K562 (cell line): ENCODE measurements around the gene KLRF2. TPM values are rescaled to one million over a fixed set of nuclear protein-coding genes. Genes with fewer than 3 reads are reported as not detected.
A peak's percentile ranks its signal among the peaks of the same experiment; 100 is the strongest.

Experiments
- ATAC-seq: fragments of 200-7000 bp; cut with Tn5 transposase; 3 replicates; pipeline ENCODE4 v1.9.1; 2020; ENCODE audit warnings: moderate library complexity
- BruUV-seq: library from RNA; stranded (reverse); fragments of 400-500 nt; replicated peaks from 2 replicates; lab custom pipeline; 2021; lab: Mats Ljungman, UMichigan
- CTCF ChIA-PET: fragments of 300-600 bp; formaldehyde crosslinking; extraction: SDS; loops from one replicate; lab custom pipeline; 2021; ENCODE audit warnings: low intra/inter-chr PET ratio; lab: Yijun Ruan, JAX
- POLR2A ChIA-PET: fragments of 300-600, 350-650 bp; sonication (Branson Sonifier 250); formaldehyde crosslinking; extraction: SDS; loops from one replicate; lab custom pipeline; 2021; ENCODE audit warnings: antibody characterized with exemption, inconsistent platforms; lab: Yijun Ruan, JAX
- DNase-seq, 4 experiments: peaks; one replicate each; pipeline versions ENCODE4 v3.0.0 to v3.0.0-alpha.2; 2011 to 2018; ENCODE audit warnings: low spot score in 3 of 4, mixed read lengths in 3 of 4; ENCODE audit errors: extremely low read depth in 1 of 4
- FAIRE-seq: peaks from 2 replicates; lab custom pipeline; 2011; peaks lifted over from hg19 to GRCh38; lab: Jason Lieb, UNC
- H2AFZ ChIP-seq: 2 replicates; pipeline ENCODE4 v1.6.0; 2011; ENCODE audit warnings: low read depth, low read length, control low read depth, inconsistent platforms
- H3K27ac ChIP-seq: fragments of 200-600 bp; 3 replicates; pipeline ENCODE4 v1.8.0; 2011; ENCODE audit warnings: low read depth, mild to moderate bottlenecking, control low read depth, inconsistent platforms, low read length, moderate library complexity, mixed read lengths; ENCODE audit errors: extremely low read depth
- H3K27me3 ChIP-seq, 2 experiments: fragments of 300-600 bp in 1 of 2; 2 replicates in 1 of 2; 3 replicates in 1 of 2; pipeline versions ENCODE4 v1.6.0 to v1.8.0; 2011; ENCODE audit warnings: inconsistent platforms in 2 of 2, low read length in 2 of 2, mild to moderate bottlenecking in 1 of 2, mixed read lengths in 1 of 2, moderate library complexity in 1 of 2; ENCODE audit not compliant: control insufficient read depth in 2 of 2, insufficient read depth in 2 of 2
- H3K36me3 ChIP-seq: fragments of 300-600 bp; 3 replicates; pipeline ENCODE4 v1.8.0; 2011; ENCODE audit warnings: mild to moderate bottlenecking, low read length, inconsistent platforms; ENCODE audit not compliant: control insufficient read depth, insufficient read depth
- H3K4me1 ChIP-seq, 2 experiments: fragments of 200-600 bp in 1 of 2; replicated peaks in 1 of 2; 2 replicates in 1 of 2; 3 replicates in 1 of 2; pipeline versions ENCODE4 v1.5.1 to v1.8.0; 2011; ENCODE audit warnings: inconsistent platforms in 2 of 2, low read length in 2 of 2, mild to moderate bottlenecking in 1 of 2, mixed read lengths in 1 of 2, moderate library complexity in 1 of 2; ENCODE audit not compliant: control insufficient read depth in 2 of 2, insufficient read depth in 2 of 2
- H3K4me2 ChIP-seq: 2 replicates; pipeline ENCODE4 v1.6.1; 2011; ENCODE audit warnings: low read length, control low read depth, inconsistent platforms, mixed read lengths; ENCODE audit not compliant: insufficient read depth
- H3K4me3 ChIP-seq: fragments of 200-600 bp; sonication (generic), shearing (Covaris generic); 2 replicates; pipeline ENCODE4 v1.5.1; 2016; ENCODE audit warnings: control low read depth, inconsistent platforms
- H3K79me2 ChIP-seq: fragments of 200-600 bp; 3 replicates; pipeline ENCODE4 v1.8.0; 2011; ENCODE audit warnings: low read length, inconsistent platforms; ENCODE audit not compliant: control insufficient read depth, insufficient read depth
- H3K9ac ChIP-seq, 2 experiments: 2 replicates each; pipeline versions ENCODE4 v1.6.0 to v1.6.1; 2011; ENCODE audit warnings: low read depth in 2 of 2, low read length in 2 of 2, control low read depth in 1 of 2, inconsistent platforms in 1 of 2, mild to moderate bottlenecking in 1 of 2, mixed read lengths in 1 of 2; ENCODE audit not compliant: insufficient read depth in 1 of 2
- H3K9me1 ChIP-seq: one replicate; pipeline ENCODE4 v1.6.0; 2011; ENCODE audit warnings: inconsistent platforms, mild to moderate bottlenecking, low read length, moderate library complexity; ENCODE audit not compliant: control insufficient read depth, insufficient read depth
- H3K9me3 ChIP-seq: replicated peaks from 2 replicates; pipeline ENCODE4 v1.5.1; 2011; ENCODE audit warnings: low read depth, low read length, inconsistent platforms; ENCODE audit not compliant: control insufficient read depth, insufficient read depth
- H4K20me1 ChIP-seq: replicated peaks from 2 replicates; pipeline ENCODE4 v1.6.1; 2011; ENCODE audit warnings: low read length, inconsistent platforms, mixed read lengths; ENCODE audit not compliant: control insufficient read depth, insufficient read depth
- CSDE1 ChIP-seq, 2 experiments: fragments of 450-650 bp; IDR thresholded peaks; 2 replicates each; pipeline ENCODE4 v1.6.1; 2016; ENCODE audit warnings: mild to moderate bottlenecking in 1 of 2
- CUX1 ChIP-seq: fragments of 200-800 bp; sonication (Bioruptor generic); IDR thresholded peaks from 2 replicates; pipeline ENCODE4 v1.6.1; 2016; ENCODE audit warnings: missing genetic modification characterization, missing compliant biosample characterization
- ERF ChIP-seq: fragments of 450-650 bp; formaldehyde crosslinking; IDR thresholded peaks from 2 replicates; pipeline ENCODE4 v1.4.0; 2020; ENCODE audit warnings: mild to moderate bottlenecking, mixed read lengths
- KLF16 ChIP-seq: IDR thresholded peaks from 2 replicates; pipeline ENCODE4 v1.6.1; 2016; ENCODE audit warnings: antibody characterized with exemption
- MTA2 ChIP-seq: fragments of 450-650 bp; IDR thresholded peaks from 2 replicates; pipeline ENCODE4 v1.6.1; 2016; ENCODE audit warnings: low read depth
- RNF219 ChIP-seq: fragments of 250-450 bp; sonication (Bioruptor Pico); IDR thresholded peaks from 2 replicates; pipeline ENCODE4 v1.5.0; 2022; ENCODE audit warnings: mild to moderate bottlenecking
- SMARCE1 ChIP-seq: fragments of 450-650 bp; IDR thresholded peaks from 2 replicates; pipeline ENCODE4 v1.7.1; 2016; ENCODE audit warnings: mild to moderate bottlenecking
- STAT5A ChIP-seq: IDR thresholded peaks from 2 replicates; pipeline ENCODE4 v1.6.1; 2012; ENCODE audit warnings: low read length, inconsistent platforms, borderline replicate concordance
- TCF3 ChIP-seq: sonication (generic); formaldehyde crosslinking; IDR thresholded peaks from 2 replicates; pipeline ENCODE4 v1.4.0; 2020; ENCODE audit warnings: mild to moderate bottlenecking, missing genetic modification reagents
- USF2 ChIP-seq: sonication (generic); formaldehyde crosslinking; IDR thresholded peaks from 2 replicates; pipeline ENCODE4 v1.5.0; 2020; ENCODE audit warnings: missing genetic modification reagents
- ZEB2 ChIP-seq: fragments of 450-650 bp; IDR thresholded peaks from 2 replicates; pipeline ENCODE4 v1.6.1; 2016
- ZFPM2 ChIP-seq: fragments of 250-450 bp; sonication (Bioruptor Pico); IDR thresholded peaks from 2 replicates; pipeline ENCODE4 v1.5.1; 2022; ENCODE audit warnings: mild to moderate bottlenecking
- ZNF253 ChIP-seq: fragments of 250-450 bp; sonication (Bioruptor Pico); conservative IDR thresholded peaks from 2 replicates; pipeline ENCODE4 v1.6.1; 2021; ENCODE audit warnings: mild to moderate bottlenecking
- ZNF274 ChIP-seq: IDR thresholded peaks from 2 replicates; pipeline ENCODE4 v1.6.1; 2011; ENCODE audit warnings: low read depth, mild to moderate bottlenecking, low read length, moderate library complexity, borderline replicate concordance
- ZNF316 ChIP-seq: fragments of 450-650 bp; IDR thresholded peaks from 2 replicates; pipeline ENCODE4 v1.6.1; 2016
- ZNF589 ChIP-seq: fragments of 200-800 bp; sonication (Bioruptor generic); IDR thresholded peaks from 2 replicates; pipeline ENCODE4 v1.6.1; 2016; ENCODE audit warnings: low read depth, missing genetic modification characterization, missing compliant biosample characterization
- WGBS: fragments of 100-300 bp; shearing (Covaris generic); methylation state at CpG from one replicate; pipeline ENCODE4 v1.1.6; 2016; ENCODE audit warnings: low coverage, mixed read lengths; ENCODE audit not compliant: insufficient coverage; ENCODE audit errors: missing lambda C conversion rate; 5-methylcytosine and 5-hydroxymethylcytosine counted together
- in situ Hi-C: fragments of 300-500 bp; cut with MboI; formaldehyde crosslinking; loops from 4 replicates; pipeline ENCODE4 v1.15.0; 2018; ENCODE audit warnings: inconsistent platforms, mixed read lengths
- intact Hi-C: fragments of 100-400 bp; cut with micrococcal nuclease; formaldehyde crosslinking; loops from 2 replicates; pipeline ENCODE4 v1.14.2; 2022
- polyA plus RNA-seq, 8 experiments: library from polyadenylated mRNA; depleted of rRNA in 4 of 8; stranded (reverse) in 5 of 8; unstranded in 3 of 8; fragments of >200 nt; fragmentation: Nextera tagmentation in 2 of 8; fragmentation: Illumina TruSeq in 1 of 8; extraction: Ambion mirVana in 2 of 8; extraction: Trizol in 1 of 8; gene quantifications; 2 replicates each; pipeline versions ENCODE4 v1.2.1 to v1.2.3, GENCODE V29; 2011 to 2014; ENCODE audit warnings: inconsistent platforms in 1 of 8, missing spikeins in 1 of 8
- total RNA-seq, 7 experiments: library from RNA; depleted of rRNA in 6 of 7; stranded (reverse); fragments of >200 nt in 6 of 7; fragmentation: Illumina TruSeq in 2 of 7; extraction: Trizol in 2 of 7; gene quantifications; 2 replicates each; pipeline versions ENCODE4 v1.2.1 to v1.2.3, GENCODE V29; 2011 to 2021; ENCODE audit warnings: low replicate concordance in 1 of 7

KLRF2 gene
- total and polyA plus RNA-seq, 9 of the 15 experiments (the other 6 are each of a cell fraction or from before 2014, with no cell fraction given), result not detected

DNA sequence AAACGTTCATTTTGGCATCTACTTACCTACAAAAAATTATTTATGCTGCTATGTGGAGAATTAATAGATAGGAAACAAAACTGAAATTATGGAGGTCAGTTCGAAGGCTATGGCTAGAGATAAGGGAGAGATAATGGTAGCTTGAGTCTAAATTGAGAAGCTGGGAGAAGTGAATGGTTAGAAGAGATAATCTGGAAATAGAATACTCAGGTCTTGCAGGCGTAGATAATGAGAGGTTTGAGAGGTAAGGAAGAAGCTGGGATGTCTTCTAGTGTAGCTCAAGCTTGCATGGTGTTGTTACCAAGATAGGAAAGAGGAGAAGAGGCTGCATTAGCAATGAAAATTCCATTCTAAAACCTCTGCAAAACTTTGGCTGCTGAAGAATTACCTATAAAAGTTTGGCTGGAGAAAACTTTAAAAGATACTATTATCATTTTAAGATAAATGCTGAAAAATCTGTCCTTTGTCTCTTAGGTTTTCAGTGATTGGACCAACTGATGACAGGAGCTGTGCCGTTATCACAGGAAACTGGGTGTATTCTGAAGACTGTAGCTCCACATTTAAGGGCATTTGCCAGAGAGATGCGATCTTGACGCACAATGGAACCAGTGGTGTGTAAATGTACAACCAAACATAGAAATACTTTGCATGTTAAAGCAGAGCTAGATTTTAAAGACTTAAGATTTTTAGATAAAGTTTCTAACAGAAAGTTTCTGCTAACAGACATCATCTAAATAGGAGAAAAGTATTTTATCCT, 14.1 kb downstream of the KLRF2 start:
- H3K27ac ChIP-seq, result no peak overlapping the region
- in situ Hi-C loops, result no loop called here
- H4K20me1 ChIP-seq, result no peaks in the 10 kb centered on the region
- no peaks in the 10 kb centered on the region for H3K9me3 ChIP-seq
- intact Hi-C loops, result no loop called here
- peaks cover 0 to 6% of the 10 kb centered on the region in 2 experiments; a peak in 2 of 5 replicates for H3K4me1 ChIP-seq
- POLR2A ChIA-PET, result interaction anchor here (1.4 kb wide), 1 partner anchor 12 kb away, joined by 3 read pairs; no protein-coding TSS in a partner anchor
- WGBS, result 0% methylated on average over 6 of the region's 6 CpGs
- DNase-seq (peak in 2 of 4 experiments; percentile 52 to 68), FAIRE-seq (peak; percentile 78), ATAC-seq (peak; percentile 89)
- H3K9ac ChIP-seq, result no peak overlapping the region
- no peaks in the 10 kb centered on the region for H3K9me1 ChIP-seq
- no TSS peak for BruUV-seq
- CTCF ChIA-PET, result no interaction called here
- H2AFZ ChIP-seq, result no peak overlapping the region
- H3K27me3 ChIP-seq, result no peaks in the 10 kb centered on the region
- no peaks in the 10 kb centered on the region for H3K36me3 ChIP-seq
- no peak overlapping the region for H3K4me3 ChIP-seq
- peak overlapping the region; percentile 17; the same call in 1 of the 2 replicates for H3K4me2 ChIP-seq
- no peaks in the 10 kb centered on the region for H3K79me2 ChIP-seq
- TF ChIP-seq ERF (CRISPR knock-in tag) (no peak), ZNF589 (CRISPR knock-in tag) (no peak), ZNF253 (no peak), USF2 (CRISPR knock-in tag) (no peak), SMARCE1 (peak; percentile 80), CSDE1 (IDR thresholded peaks at IDR 0.05) (no peak), RNF219 (CRISPR knock-in tag) (no peak), TCF3 (CRISPR knock-in tag) (peak; percentile 85), KLF16 (peak; percentile 58; the same call in 1 of the 2 replicates), ZEB2 (peak; percentile 53; the same call in 1 of the 2 replicates), ZFPM2 (CRISPR knock-in tag) (no peak), STAT5A (peak; percentile 73), CUX1 (CRISPR knock-in tag) (no peak), MTA2 (peak; percentile 83), ZNF316 (no peak), ZNF274 (no peak)
